Stimulated activated CD8-positive, alpha-beta memory T cell treated with anti-CD3 and anti-CD28 coated beads, Interleukin-15, amount 100 ng/mL, for 24 hours (primary cell): ENCODE results near the gene PPP1R15B.
A peak's percentile ranks its signal among the peaks of the same experiment; 100 is the strongest.

Source experiments
- DNase-seq: peaks from one replicate; pipeline ENCODE4 v3.0.0-alpha.2; 2020; ENCODE audit warnings: low read depth

The PPP1R15B gene

GRCh38 chr1:204400882-204401510, 10.6 kb downstream of the PPP1R15B start:
- no peak for DNase-seq

- no peak for DNase-seq
Measured at GRCh38 chr1:204398197-204399125, 13.2 kb downstream of the PPP1R15B start.

- DNase-seq = no peak
Measured at GRCh38 chr1:204396015-204396583, 15.5 kb downstream of the PPP1R15B start.

- no peak for DNase-seq
Measured at GRCh38 chr1:204391629-204392028, 20.0 kb downstream of the PPP1R15B start.

GRCh38 chr1:204390751-204391466, 20.7 kb downstream of the PPP1R15B start:
- DNase-seq = no peak

- no peak for DNase-seq
Measured at GRCh38 chr1:204385727-204386126, 25.9 kb downstream of the PPP1R15B start.

GRCh38 chr1:204384636-204385352, 26.8 kb downstream of the PPP1R15B start:
- no peak for DNase-seq

- no peak for DNase-seq
Measured at GRCh38 chr1:204383163-204383904, 28.3 kb downstream of the PPP1R15B start.

- DNase-seq = no peak
Measured at GRCh38 chr1:204382714-204383083, 28.9 kb downstream of the PPP1R15B start.

- no peak for DNase-seq
Measured at GRCh38 chr1:204380293-204380831, 31.3 kb downstream of the PPP1R15B start.

GRCh38 chr1:204377800-204378668, 33.6 kb downstream of the PPP1R15B start:
- peak; percentile 26 for DNase-seq

GRCh38 chr1:204376919-204377799, 34.5 kb downstream of the PPP1R15B start:
- no peak for DNase-seq

GRCh38 chr1:204376465-204376864, 35.2 kb downstream of the PPP1R15B start:
- no peak for DNase-seq

GRCh38 chr1:204373911-204374310, 37.7 kb downstream of the PPP1R15B start:
- no peak for DNase-seq

GRCh38 chr1:204370176-204370575, 41.4 kb downstream of the PPP1R15B start:
- DNase-seq = no peak

- no peak for DNase-seq
Measured at GRCh38 chr1:204368996-204369726, 42.5 kb downstream of the PPP1R15B start.

GRCh38 chr1:204367956-204368355, 43.7 kb downstream of the PPP1R15B start:
- no peak for DNase-seq
